NB4 (cell line): Measurements from ENCODE around the gene WDR62.

Experiments
- DNase-seq: peaks from one replicate; pipeline ENCODE4 v3.0.0; 2010; ENCODE audit warnings: low read depth
- H3K4me3 ChIP-seq: one replicate; pipeline ENCODE4 v1.5.1; 2011; ENCODE audit warnings: mild to moderate bottlenecking, low read depth, low read length, moderate library complexity
- CTCF ChIP-seq: IDR thresholded peaks from one replicate; pipeline ENCODE4 v1.5.1; 2012; ENCODE audit warnings: low read depth, low read length
- MAX ChIP-seq: IDR thresholded peaks from 2 replicates; pipeline ENCODE4 v1.6.1; 2011; ENCODE audit warnings: low read depth, low read length
- MYC ChIP-seq: IDR thresholded peaks from 2 replicates; pipeline ENCODE4 v1.6.1; 2011; ENCODE audit warnings: low read depth, low read length
- POLR2A ChIP-seq: IDR thresholded peaks from 2 replicates; pipeline ENCODE4 v1.6.1; 2011; ENCODE audit warnings: mild to moderate bottlenecking; ENCODE audit not compliant: insufficient read length; ENCODE audit errors: extremely low read depth

WDR62 gene

GRCh38 chr19:36093687-36094086 is 39.0 kb downstream of the WDR62 start:
- H3K4me3 ChIP-seq, result no peak overlapping the region
- no peak for TF ChIP-seq MAX
- TF ChIP-seq MYC, result no peak
- no peak for TF ChIP-seq POLR2A
- no peak for TF ChIP-seq CTCF
- DNase-seq, result no peak

GRCh38 chr19:36097036-36097435 is 42.3 kb downstream of the WDR62 start:
- TF ChIP-seq POLR2A, result no peak
- no peak overlapping the region for H3K4me3 ChIP-seq

GRCh38 chr19:36099166-36099785 is 44.6 kb downstream of the WDR62 start:
- no peak for DNase-seq
- H3K4me3 ChIP-seq, result no peak overlapping the region
- no peak for TF ChIP-seq POLR2A
- no peak for TF ChIP-seq MYC
- no peak for TF ChIP-seq CTCF
- TF ChIP-seq MAX, result no peak

More at GRCh38 chr19:36097036-36097435, 42.3 kb downstream of the WDR62 start:
- no peak for DNase-seq

GRCh38 chr19:36100476-36100875 is 45.8 kb downstream of the WDR62 start:
- no peak for DNase-seq
- no peak for TF ChIP-seq CTCF
- no peak for TF ChIP-seq MYC
- TF ChIP-seq POLR2A, result no peak
- no peak for TF ChIP-seq MAX
- no peak overlapping the region for H3K4me3 ChIP-seq

- no peak for TF ChIP-seq MAX
- TF ChIP-seq POLR2A, result no peak
- no peak for TF ChIP-seq CTCF
- TF ChIP-seq MYC, result no peak
Observed at GRCh38 chr19:36101550-36102327, 47.0 kb downstream of the WDR62 start.

GRCh38 chr19:36103040-36103626 is 48.4 kb downstream of the WDR62 start:
- no peak overlapping the region for H3K4me3 ChIP-seq
- TF ChIP-seq POLR2A (no peak), CTCF (no peak), MYC (no peak), MAX (no peak)

More at GRCh38 chr19:36101550-36102327, 47.0 kb downstream of the WDR62 start:
- no peak for DNase-seq
- H3K4me3 ChIP-seq, result no peak overlapping the region

More at GRCh38 chr19:36103040-36103626, 48.4 kb downstream of the WDR62 start:
- DNase-seq, result no peak
